GM18505 (cell line): ENCODE results near the gene RPL10A.
"Not testable (repeated sequence)": the region's sequence is repeated elsewhere in the genome, so short reads cannot be mapped to it uniquely, and the experiment has no call there.

Experiments
- ATAC-seq: cut with Tn5 transposase; IDR thresholded peaks from one replicate; pipeline ENCODE4 v1.9.1; 2021; ENCODE audit not compliant: unreplicated experiment
- POLR2A ChIP-seq: IDR thresholded peaks from 4 replicates; pipeline ENCODE4 v1.6.1; 2011; ENCODE audit warnings: borderline replicate concordance; ENCODE audit not compliant: insufficient read depth, insufficient read length; ENCODE audit errors: extremely low read depth

RPL10A gene

DNA sequence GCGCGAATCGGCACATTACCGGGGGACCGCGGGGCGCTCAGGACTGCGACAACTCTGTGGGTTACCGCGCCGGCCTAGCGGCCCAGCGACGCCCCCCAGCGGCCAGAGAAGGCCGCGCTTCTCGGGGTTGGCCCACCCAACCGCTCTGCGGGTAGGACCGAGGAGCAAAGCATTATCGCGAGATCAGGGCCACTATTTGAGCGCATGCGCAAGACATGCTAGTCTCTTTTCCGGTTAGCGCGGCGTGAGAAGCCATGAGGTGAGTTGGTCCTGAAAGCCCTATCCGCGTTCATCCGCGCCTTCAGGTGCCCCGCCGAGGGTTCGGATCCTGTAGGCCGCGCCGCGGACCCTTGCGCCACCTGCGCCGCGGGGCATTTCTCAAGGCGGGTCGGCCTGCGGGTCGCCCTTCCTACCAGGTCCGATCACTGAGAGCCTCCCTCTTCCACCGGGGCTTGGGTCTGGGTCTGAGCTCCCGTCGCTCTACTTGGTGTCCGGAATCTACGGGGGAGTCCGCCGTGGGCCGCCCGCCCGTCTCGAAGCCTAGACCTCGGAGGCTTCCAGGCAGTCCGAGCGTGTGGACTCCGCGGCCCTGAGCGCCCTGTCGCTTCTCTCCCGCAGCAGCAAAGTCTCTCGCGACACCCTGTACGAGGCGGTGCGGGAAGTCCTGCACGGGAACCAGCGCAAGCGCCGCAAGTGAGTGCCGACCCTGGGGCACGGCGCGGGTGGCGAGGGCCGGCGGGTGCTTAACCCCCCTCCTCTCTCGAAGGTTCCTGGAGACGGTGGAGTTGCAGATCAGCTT, at the start of gene RPL10A:
Gene RPL10A, plus strand, starts transcription at position 221 of the 799 bp plus-strand sequence. Its CDS starts 34 bp downstream, at position 255.
- ATAC-seq: peak; percentile 88

DNA sequence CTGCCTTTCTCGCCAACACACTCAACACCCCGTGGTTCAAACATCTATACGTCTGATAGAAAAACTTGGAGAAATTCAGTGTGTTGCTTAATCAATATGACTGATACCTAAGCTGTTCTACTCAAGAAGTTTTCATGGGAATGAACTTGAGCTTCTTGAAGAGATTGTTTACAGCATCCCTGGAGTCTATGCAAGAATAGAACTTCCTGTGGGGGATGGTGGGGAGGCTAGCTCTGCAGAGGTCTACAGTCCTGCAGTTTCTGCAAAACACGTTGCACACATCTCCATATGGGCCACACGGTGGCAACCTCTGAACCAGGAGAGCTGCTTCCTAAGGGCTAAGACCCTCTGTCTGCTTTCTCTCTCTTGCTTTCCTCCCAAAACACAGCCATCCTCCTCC, 48.8 kb upstream of the RPL10A start:
- no peak for ATAC-seq
- TF ChIP-seq POLR2A: no peak

More for the DNA sequence above, at the start of gene RPL10A:
- peak; percentile 100 for TF ChIP-seq POLR2A

DNA sequence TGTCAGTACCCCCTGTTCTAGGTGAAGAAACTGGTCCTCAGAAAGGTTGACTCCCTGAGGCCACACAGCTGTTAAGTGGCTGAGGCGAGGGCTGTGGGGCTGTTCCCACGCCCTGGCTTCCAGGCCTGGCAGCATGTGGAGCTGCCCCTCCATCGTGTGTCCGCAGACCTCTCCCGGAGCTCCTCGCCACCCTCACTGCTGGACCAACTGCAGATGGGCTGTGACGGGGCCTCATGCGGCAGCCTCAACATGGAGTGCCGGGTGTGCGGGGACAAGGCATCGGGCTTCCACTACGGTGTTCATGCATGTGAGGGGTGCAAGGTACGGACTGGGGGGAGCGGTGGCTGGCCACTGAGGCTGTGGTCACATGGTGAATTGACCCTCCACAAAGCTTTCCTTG, 48.2 kb upstream of the RPL10A start:
- TF ChIP-seq POLR2A: no peak
- ATAC-seq: no peak

DNA sequence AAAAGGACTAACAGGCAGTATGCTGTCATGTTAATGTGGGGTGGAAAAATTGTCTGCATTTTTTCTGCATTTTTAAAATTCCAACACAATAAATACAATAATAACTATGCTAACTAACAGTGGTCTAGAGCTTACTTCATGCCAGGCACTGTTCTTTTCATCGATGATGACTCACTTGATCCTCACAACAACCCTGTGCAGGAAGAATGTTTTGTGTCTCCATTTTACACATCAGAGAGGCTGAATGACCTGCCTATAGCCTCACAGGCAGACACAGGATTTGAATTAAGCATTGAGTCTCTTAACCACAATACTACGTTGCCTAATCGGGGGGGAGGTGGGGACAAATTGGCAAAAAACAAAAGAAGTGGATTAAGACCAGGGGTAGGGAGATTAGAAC, 42.9 kb upstream of the RPL10A start:
- no peak for ATAC-seq
- TF ChIP-seq POLR2A: no peak

DNA sequence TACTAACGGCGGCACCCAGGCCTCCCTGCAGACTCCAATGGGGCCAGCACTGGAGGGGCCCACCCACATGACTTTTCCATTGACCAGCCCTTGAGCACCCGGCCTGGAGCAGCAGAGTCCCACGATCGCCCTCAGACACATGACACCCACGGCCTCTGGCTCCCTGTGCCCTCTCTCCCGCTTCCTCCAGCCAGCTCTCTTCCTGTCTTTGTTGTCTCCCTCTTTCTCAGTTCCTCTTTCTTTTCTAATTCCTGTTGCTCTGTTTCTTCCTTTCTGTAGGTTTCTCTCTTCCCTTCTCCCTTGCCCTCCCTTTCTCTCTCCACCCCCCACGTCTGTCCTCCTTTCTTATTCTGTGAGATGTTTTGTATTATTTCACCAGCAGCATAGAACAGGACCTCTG, 42.1 kb upstream of the RPL10A start:
- TF ChIP-seq POLR2A: no peak
- no peak for ATAC-seq

DNA sequence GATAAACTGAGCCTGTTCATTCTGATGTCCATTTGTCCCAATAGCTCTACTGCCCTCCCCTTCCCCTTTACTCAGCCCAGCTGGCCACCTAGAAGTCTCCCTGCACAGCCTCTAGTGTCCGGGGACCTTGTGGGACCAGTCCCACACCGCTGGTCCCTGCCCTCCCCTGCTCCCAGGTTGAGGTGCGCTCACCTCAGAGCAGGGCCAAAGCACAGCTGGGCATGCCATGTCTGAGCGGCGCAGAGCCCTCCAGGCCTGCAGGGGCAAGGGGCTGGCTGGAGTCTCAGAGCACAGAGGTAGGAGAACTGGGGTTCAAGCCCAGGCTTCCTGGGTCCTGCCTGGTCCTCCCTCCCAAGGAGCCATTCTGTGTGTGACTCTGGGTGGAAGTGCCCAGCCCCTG, 40.8 kb upstream of the RPL10A start:
- TF ChIP-seq POLR2A: no peak
- ATAC-seq: no peak

DNA sequence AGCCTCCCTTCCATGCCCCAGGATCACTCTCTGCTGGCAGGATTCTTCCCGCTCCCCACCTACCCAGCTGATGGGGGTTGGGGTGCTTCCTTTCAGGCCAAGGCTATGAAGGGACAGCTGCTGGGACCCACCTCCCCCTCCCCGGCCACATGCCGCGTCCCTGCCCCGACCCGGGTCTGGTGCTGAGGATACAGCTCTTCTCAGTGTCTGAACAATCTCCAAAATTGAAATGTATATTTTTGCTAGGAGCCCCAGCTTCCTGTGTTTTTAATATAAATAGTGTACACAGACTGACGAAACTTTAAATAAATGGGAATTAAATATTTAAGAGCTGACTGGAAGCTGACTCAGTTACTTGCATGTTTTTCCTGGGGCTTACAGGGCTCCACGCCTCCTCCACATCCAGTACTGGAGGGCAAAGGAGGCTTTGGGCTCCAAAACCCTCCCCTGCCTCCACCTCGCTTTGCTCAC, 40.3 kb upstream of the RPL10A start:
- ATAC-seq: no peak
- no peak for TF ChIP-seq POLR2A

DNA sequence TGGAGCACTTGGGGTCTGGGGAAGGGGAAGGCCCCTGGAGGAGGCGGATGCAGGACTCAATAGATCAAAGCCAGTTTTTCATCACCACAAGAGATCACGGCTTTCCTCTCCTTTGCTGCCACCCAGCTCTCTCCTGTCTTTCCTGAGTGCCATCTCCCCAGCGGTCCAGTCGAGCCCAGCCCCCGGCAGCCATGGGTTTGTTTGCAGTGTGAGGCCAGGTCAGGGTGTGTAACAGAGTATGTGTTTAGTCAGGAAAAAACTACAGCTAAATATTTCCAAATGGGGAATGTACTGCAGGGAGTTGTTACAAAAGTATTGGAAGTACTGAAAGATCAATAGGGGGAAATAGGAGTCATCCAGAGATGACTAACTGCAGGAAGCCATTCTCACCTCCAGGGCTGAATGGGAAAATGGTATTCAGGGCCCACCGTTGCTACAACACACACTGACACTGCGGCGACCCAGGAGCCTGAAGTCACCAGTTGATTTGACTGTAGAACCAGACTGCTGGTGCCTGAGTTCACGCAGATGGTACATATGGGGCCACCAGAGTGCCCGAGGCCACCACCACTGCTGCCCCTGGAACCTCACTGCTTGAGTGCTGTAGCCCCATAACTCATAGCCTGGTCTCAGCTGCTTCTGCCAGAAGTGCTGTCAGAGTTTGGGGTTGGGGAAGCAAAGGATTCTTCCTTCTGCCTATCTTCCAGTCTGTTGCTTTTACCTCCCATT, 39.6 kb upstream of the RPL10A start:
- no peak for TF ChIP-seq POLR2A

DNA sequence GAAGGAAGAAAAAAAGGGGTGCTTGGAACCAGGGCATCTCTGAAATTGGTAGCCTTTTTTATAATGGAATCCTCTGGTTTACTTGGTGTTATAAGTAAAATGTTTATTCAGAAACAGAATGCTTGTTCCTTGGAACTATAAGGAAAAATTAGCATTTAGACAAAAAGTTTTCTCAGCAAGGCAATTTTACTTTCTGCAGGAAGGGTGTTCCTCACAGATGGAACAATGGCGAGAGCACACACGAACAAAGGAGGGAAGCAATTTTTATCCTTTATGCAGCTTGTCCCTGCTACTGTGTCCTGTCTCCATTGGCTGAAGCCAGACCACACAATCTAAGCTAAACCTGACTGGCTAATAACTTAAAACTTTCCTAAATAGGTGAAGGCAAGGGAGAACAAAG, 38.7 kb upstream of the RPL10A start:
- TF ChIP-seq POLR2A: no peak
- ATAC-seq: no peak

More for the DNA sequence above, 39.6 kb upstream of the RPL10A start:
- no peak for ATAC-seq

DNA sequence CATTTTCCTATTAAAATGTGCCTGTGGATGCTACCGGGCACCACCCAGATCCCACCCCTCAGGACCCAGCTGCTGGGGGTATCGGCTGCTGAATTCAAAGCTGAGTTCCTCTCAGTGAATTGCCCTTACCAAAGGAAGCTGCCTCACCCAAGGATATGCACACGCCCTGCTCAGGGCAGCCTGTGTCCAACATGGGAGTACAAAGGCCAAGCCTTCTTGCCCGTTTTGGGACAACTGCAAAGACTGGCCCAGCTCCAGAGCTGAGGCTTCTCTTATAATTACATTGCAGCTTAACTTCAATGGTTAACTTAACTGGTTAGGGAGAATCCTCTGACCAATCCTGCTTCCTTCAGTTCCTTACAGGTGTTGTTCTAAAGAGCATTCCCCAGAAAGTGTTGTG, 35.9 kb upstream of the RPL10A start:
- ATAC-seq: no peak
- no peak for TF ChIP-seq POLR2A

DNA sequence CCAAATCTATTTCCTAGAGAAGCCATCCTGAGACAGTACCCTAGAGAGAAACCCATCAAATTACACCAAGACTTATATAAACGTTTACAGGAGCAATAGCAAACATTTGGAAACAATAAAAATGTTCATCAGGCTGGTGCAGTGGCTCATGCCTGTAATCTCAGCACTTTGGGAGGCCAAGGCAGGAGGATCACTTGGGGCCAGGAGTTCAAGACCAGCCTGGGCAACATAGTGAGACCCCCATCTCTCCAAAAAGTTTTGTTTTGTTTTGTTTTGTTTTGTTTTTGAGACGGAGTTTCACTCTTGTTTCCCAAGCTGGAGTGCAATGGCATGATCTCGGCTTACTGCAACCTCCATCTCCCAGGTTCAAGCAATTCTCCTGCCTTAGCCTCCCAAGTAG, 35.5 kb upstream of the RPL10A start:
- not testable (repeated sequence) for ATAC-seq

DNA sequence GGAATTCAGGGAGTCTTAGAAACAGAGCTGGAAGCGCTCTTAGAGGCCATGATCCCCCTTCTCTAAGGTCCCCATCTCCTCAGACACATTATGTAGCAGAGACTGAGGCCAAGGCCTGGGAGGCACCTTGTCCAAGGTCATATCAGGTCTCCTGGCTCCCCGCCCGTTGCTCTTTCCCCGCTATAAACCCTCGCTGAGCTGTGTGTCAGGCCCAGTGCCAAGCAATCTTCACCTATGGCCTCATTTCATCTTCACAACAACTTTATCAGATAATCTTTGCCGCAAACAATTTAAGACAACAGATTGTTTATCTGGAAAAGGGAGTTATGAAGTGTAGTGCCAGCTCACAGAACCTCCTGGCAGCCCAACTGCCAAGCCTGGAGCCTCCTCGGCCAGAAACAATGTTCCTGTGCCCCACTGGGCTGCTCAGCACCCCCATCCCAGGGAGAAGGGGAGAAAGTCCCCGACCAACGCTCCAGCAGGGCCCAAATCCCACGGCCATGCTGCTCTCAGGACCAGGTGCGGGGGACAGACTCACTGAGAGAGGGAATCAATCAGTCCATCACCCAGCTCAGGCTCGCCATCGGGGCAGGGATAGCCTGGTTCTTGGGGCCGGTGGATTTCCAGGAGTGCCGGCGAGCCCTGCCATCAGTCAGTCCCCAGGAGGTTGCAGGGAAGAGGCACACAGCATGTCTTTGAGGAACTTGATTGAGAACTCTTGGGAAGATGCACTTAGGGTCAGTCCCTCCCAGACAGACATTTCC, 32.9 kb upstream of the RPL10A start:
- TF ChIP-seq POLR2A: no peak
- no peak for ATAC-seq

DNA sequence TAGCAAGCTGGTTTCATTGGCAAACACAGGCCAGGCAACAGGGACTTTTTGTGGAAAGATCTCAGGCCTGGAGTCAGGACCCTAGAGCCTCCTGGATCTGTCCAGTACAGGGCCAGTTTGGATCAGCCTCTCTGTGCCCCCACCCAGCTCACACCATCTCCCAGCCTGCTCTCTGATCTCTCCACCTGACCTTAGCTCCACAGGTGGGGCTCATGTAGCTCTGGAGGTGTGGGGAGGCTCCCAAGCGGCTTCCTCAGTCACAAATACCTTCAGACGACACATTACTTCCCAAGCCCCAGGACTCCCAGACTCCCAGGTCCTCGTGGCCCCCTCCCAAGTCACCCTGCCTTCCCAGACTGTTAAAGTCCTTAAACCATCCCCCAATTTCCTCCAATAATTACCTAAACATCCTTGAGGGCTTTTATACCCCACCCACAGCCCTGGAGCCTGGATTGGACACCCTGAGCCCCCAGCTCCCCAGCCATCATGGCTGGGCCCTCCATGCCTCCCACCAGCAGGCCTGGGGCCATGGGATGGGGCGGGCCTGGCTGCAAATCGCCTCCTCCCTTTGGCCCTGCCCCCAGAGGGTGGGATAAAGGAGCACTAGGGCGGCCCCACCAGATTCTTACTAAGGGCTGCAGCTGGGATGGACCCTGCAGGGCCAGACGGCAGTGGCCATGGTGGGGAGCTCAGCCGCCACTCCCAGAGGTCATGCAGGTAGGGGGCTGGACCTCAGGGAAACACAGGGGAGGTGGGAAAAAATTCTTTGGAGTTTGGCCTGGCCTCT, 31.9 kb upstream of the RPL10A start:
- TF ChIP-seq POLR2A: no peak
- no peak for ATAC-seq

DNA sequence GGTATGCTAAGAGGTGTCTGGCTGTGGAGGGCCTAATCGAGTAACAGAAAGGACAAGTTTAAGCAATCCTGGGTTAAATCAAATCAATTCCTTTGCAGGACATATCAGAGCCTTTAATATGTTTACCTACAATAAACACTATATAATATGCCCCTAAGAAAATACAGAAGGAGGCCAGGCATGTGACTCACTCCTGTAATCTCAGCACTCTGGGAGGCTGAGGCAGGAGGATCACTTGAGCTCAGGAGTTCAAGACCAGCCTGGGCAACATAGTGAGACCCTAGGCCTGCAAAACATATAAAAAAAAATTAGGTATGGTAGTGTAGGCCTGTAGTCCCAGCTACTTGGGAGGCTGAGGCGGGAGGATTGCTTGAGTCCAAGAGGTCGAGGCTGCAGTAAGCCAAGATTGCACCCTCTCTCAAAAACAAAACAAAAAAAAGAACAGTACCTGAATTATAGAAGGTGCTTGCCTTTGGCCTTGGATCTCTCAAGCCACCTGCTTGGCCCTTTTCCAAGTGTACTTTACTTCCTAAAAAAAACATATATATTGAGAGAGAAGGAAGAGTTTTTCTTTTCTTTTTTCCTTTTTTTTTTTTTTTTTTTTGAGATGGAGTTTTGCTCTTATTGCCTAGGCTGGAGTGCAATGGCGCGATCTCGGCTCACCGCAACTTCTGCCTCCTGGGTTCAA, 29.7 kb upstream of the RPL10A start:
- ATAC-seq: not testable (repeated sequence)
